Osteoblast (primary cell): Measurements from ENCODE around the gene WNT7A. TPM values are rescaled to one million over a fixed set of nuclear protein-coding genes. Genes with fewer than 3 reads are reported as not detected.

ENCODE experiments used
- DNase-seq: peaks from one replicate; pipeline ENCODE4 v3.0.0; 2011; ENCODE audit warnings: low spot score, mixed read lengths; ENCODE audit not compliant: insufficient read length; ENCODE audit errors: missing footprints
- H2AFZ ChIP-seq: 2 replicates; pipeline ENCODE4 v1.6.0; 2011; ENCODE audit warnings: mild to moderate bottlenecking, low read length
- H3K27ac ChIP-seq: 2 replicates; pipeline ENCODE4 v1.5.1; 2011; ENCODE audit warnings: mild to moderate bottlenecking, low read depth, low read length, moderate library complexity
- H3K27me3 ChIP-seq: 2 replicates; pipeline ENCODE4 v1.6.0; 2012; ENCODE audit warnings: mild to moderate bottlenecking, control low read depth, inconsistent platforms, low read length, moderate library complexity; ENCODE audit not compliant: insufficient read depth
- H3K36me3 ChIP-seq: 2 replicates; pipeline ENCODE4 v1.5.1; 2011; ENCODE audit warnings: mild to moderate bottlenecking, low read length, control low read depth, moderate library complexity; ENCODE audit not compliant: insufficient read depth
- H3K4me1 ChIP-seq: 2 replicates; pipeline ENCODE4 v1.5.1; 2011; ENCODE audit warnings: mild to moderate bottlenecking, low read length, control low read depth, moderate library complexity; ENCODE audit not compliant: insufficient read depth
- H3K4me2 ChIP-seq: 2 replicates; pipeline ENCODE4 v1.6.0; 2011; ENCODE audit warnings: mild to moderate bottlenecking, low read length; ENCODE audit not compliant: insufficient read depth
- H3K4me3 ChIP-seq: fragments of 200-600 bp; sonication (generic); 3 replicates; pipeline ENCODE4 v1.5.1; 2012; ENCODE audit warnings: mild to moderate bottlenecking, low read length, inconsistent platforms; ENCODE audit not compliant: insufficient read depth
- H3K79me2 ChIP-seq: 2 replicates; pipeline ENCODE4 v1.6.0; 2012; ENCODE audit warnings: mild to moderate bottlenecking, low read length, control low read depth, inconsistent platforms; ENCODE audit not compliant: insufficient read depth
- H3K9me3 ChIP-seq: 2 replicates; pipeline ENCODE4 v1.5.1; 2011; ENCODE audit warnings: low read depth, low read length, control low read depth
- H4K20me1 ChIP-seq: 2 replicates; pipeline ENCODE4 v1.6.0; 2012; ENCODE audit warnings: mild to moderate bottlenecking, low read length, control low read depth; ENCODE audit not compliant: insufficient read depth
- total RNA-seq: library from RNA; depleted of rRNA; stranded (reverse); fragments of >200 nt; gene quantifications from 2 replicates; pipeline ENCODE4 v1.2.3, GENCODE V29; 2012
- TF ChIP-seq, protein P1 (sequence below): IDR thresholded peaks from 2 replicates; pipeline ENCODE4 v1.5.1; 2011; ENCODE audit warnings: mild to moderate bottlenecking, low read depth, low read length, moderate library complexity; ENCODE audit errors: extremely low read depth

WNT7A gene
- total RNA-seq, 1 donor: not detected

DNA sequence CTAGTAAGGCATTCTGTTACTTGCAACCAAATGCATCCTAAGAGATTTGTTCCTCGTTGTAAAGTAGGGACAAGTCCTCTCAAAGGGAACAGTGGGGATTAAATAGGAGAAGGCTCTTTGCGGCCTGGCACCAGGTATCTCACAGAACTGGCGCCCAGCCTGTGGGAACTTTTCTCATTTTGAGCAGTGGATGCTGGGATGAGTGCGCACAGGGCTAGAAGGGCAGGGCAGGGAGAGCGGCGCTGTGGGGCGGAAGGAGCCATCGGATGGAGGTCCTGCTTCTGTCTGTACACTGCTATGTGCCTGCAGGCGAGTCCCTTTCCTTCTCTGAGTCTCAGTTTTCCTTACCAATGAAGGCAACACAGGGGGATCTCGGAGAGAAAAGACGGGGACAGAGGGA, 50.6 kb downstream of the WNT7A start:
- TF ChIP-seq, protein P1, sequence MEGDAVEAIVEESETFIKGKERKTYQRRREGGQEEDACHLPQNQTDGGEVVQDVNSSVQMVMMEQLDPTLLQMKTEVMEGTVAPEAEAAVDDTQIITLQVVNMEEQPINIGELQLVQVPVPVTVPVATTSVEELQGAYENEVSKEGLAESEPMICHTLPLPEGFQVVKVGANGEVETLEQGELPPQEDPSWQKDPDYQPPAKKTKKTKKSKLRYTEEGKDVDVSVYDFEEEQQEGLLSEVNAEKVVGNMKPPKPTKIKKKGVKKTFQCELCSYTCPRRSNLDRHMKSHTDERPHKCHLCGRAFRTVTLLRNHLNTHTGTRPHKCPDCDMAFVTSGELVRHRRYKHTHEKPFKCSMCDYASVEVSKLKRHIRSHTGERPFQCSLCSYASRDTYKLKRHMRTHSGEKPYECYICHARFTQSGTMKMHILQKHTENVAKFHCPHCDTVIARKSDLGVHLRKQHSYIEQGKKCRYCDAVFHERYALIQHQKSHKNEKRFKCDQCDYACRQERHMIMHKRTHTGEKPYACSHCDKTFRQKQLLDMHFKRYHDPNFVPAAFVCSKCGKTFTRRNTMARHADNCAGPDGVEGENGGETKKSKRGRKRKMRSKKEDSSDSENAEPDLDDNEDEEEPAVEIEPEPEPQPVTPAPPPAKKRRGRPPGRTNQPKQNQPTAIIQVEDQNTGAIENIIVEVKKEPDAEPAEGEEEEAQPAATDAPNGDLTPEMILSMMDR: no peak
- H3K9me3 ChIP-seq: no peaks in the 10 kb centered on the region
- no peak overlapping the region for H2AFZ ChIP-seq
- H3K4me1 ChIP-seq: no peaks in the 10 kb centered on the region
- DNase-seq: no peak
- no peak overlapping the region for H3K27ac ChIP-seq
- no peaks in the 10 kb centered on the region for H3K27me3 ChIP-seq
- H3K4me3 ChIP-seq: no peak overlapping the region
- no peaks in the 10 kb centered on the region for H3K36me3 ChIP-seq
- no peak overlapping the region for H3K4me2 ChIP-seq
- no peaks in the 10 kb centered on the region for H3K79me2 ChIP-seq
- no peaks in the 10 kb centered on the region for H4K20me1 ChIP-seq

DNA sequence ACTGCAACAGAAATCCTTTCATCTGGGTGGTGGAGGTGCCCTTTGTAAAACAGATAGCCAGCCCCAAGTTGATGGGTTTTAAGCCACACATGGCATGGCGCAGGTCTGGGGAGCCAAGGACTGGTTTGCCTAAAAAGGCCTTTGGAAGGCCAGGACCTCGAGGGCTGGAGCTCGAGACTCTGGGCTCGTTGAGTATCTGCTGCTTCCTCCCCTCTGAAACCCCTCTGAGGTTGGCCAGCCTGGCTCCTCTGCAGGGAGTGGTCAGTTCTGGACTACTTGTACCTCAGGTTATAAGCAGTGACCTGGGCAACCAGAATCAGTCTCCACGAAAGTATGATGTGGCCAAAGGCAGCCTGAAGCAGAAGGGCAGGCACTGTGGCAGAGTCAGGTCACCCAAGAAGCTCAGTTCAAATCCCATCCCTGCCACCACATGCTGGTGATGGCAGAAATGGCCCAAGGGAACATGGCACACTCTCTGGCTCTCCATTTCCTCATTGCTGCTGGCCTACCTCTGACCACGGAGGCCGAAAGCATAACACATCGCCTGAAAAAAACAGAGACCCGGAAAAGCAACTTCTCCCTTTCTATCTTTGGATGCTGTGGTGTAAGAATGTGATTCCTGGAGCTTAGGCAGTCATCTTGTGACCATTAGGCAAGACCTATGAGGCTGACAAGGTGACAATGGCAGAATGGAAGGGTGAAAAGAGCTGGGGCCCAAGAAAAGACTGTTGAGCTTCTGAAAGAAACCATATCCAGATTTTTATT, 51.2 kb downstream of the WNT7A start:
- TF ChIP-seq, protein P1: no peak
- Histone ChIP-seq H4K20me1 (no peaks in the 10 kb centered on the region), H3K27ac (no peak overlapping the region), H3K9me3 (no peaks in the 10 kb centered on the region), H3K4me2 (no peak overlapping the region), H2AFZ (no peak overlapping the region), H3K4me3 (no peak overlapping the region), H3K4me1 (no peaks in the 10 kb centered on the region), H3K27me3 (no peaks in the 10 kb centered on the region), H3K36me3 (no peaks in the 10 kb centered on the region), H3K79me2 (no peaks in the 10 kb centered on the region)
- peak; percentile 49 for DNase-seq

- Histone ChIP-seq H3K4me3 (no peak overlapping the region), H3K27ac (no peak overlapping the region), H3K4me1 (no peaks in the 10 kb centered on the region), H3K4me2 (no peak overlapping the region), H3K79me2 (no peaks in the 10 kb centered on the region), H4K20me1 (no peaks in the 10 kb centered on the region), H3K9me3 (no peaks in the 10 kb centered on the region), H3K36me3 (no peaks in the 10 kb centered on the region), H2AFZ (no peak overlapping the region), H3K27me3 (no peaks in the 10 kb centered on the region)
- peak; percentile 0 for DNase-seq
- TF ChIP-seq, protein P1: no peak
These were observed 52.2 kb downstream of the WNT7A start for GRCh38 chr3:13827699-13828098.

DNA sequence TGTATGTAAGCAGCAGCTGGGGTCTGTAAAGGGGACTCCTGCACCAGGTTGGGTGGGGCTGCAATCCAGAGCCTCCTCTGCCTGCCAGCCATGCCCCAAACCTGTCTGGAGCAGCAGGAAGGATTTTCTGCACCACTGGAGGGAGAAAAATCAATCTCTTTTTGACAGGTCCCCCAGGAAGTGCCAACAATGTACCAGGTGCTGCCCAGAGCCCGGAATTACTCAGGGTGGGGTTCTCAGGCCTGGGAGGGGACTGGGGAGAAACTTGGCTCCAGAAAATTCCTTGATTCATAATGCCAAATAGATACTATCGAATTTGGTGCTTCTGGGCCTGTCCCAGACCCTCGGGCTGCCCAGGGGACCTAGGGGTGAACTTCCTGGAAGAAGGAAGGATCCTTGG, 52.6 kb downstream of the WNT7A start:
- no peaks in the 10 kb centered on the region for H3K79me2 ChIP-seq
- H3K36me3 ChIP-seq: no peaks in the 10 kb centered on the region
- DNase-seq: peak; percentile 56
- no peak overlapping the region for H3K4me2 ChIP-seq
- no peaks in the 10 kb centered on the region for H4K20me1 ChIP-seq
- H3K4me3 ChIP-seq: no peak overlapping the region
- no peak overlapping the region for H3K27ac ChIP-seq
- TF ChIP-seq, protein P1: no peak
- H3K27me3 ChIP-seq: no peaks in the 10 kb centered on the region
- no peaks in the 10 kb centered on the region for H3K4me1 ChIP-seq
- no peak overlapping the region for H2AFZ ChIP-seq
- H3K9me3 ChIP-seq: no peaks in the 10 kb centered on the region
